Activated CD4-positive, alpha-beta T cell treated with anti-CD3 and anti-CD28 coated beads for 36 hours (primary cell): ENCODE measurements around the gene ALDH8A1. TPM values are rescaled to one million over a fixed set of nuclear protein-coding genes. Genes with fewer than 3 reads are reported as not detected.
"Not testable (repeated sequence)": the region's sequence is repeated elsewhere in the genome, so short reads cannot be mapped to it uniquely, and the experiment has no call there.

Experiments used
- ATAC-seq: fragments of 200-7000 bp; cut with Tn5 transposase; one replicate; pipeline ENCODE4 v1.10.0; 2021; ENCODE audit warnings: mild to moderate bottlenecking, moderate library complexity
- CTCF ChIA-PET: fragments of 350-600 bp; sonication (Branson Sonifier 250); formaldehyde crosslinking; loops from one replicate; lab custom pipeline; 2021; ENCODE audit warnings: antibody characterized with exemption; lab: Charles Lee
- POLR2A ChIA-PET: fragments of 350-600 bp; sonication (Branson Sonifier 250); formaldehyde crosslinking; loops from one replicate; lab custom pipeline; 2021; ENCODE audit warnings: antibody characterized with exemption, inconsistent platforms; lab: Charles Lee
- DNase-seq: peaks from one replicate; pipeline ENCODE4 v3.0.0-alpha.2; 2020
- H3K27ac Mint-ChIP-seq: one replicate; pipeline ENCODE4 v1.8.0; 2021; ENCODE audit warnings: mixed read lengths
- H3K27me3 Mint-ChIP-seq: one replicate; pipeline ENCODE4 v1.8.0; 2021; ENCODE audit warnings: mixed read lengths
- H3K36me3 Mint-ChIP-seq: one replicate; pipeline ENCODE4 v1.8.0; 2021; ENCODE audit warnings: low read depth, mixed read lengths
- H3K4me1 Mint-ChIP-seq: one replicate; pipeline ENCODE4 v1.8.0; 2021; ENCODE audit warnings: mixed read lengths
- H3K4me3 Mint-ChIP-seq: one replicate; pipeline ENCODE4 v1.8.0; 2021; ENCODE audit warnings: mild to moderate bottlenecking, moderate library complexity, mixed read lengths
- H3K9me3 Mint-ChIP-seq: one replicate; pipeline ENCODE4 v1.8.0; 2021; ENCODE audit warnings: low read depth, mixed read lengths
- intact Hi-C, 2 experiments: fragments of 100-400 bp; cut with DNase I in 1 of 2; cut with micrococcal nuclease in 1 of 2; formaldehyde crosslinking; loops; one replicate each; pipeline versions ENCODE4 v1.14.2 to v1.15.1; 2022 to 2024; cut with DNase I, micrococcal nuclease
- total RNA-seq, 2 experiments: library from RNA; stranded (reverse); gene quantifications; one replicate each; pipeline ENCODE4 v1.2.3, GENCODE V29; 2021

The ALDH8A1 gene
- total RNA-seq, 2 experiments from 2014 or later = 0.67 to 1.7 TPM

GRCh38 chr6:134909701-134910592 is 40.0 kb downstream of the ALDH8A1 start:
- intact Hi-C loops = no loop called here
- ATAC-seq (no peak), DNase-seq (no peak)
- H3K9me3 Mint-ChIP-seq = no peaks in the 10 kb centered on the region
- ChIA-PET POLR2A (no interaction called here), CTCF (interaction anchor here (0.7 to 1.6 kb wide), 5 partner anchors 9 to 786 kb away, joined by 3 to 9 read pairs (median 3); no protein-coding TSS in a partner anchor)
- no peaks in the 10 kb centered on the region for H3K27me3 Mint-ChIP-seq
- no peak overlapping the region for H3K27ac Mint-ChIP-seq
- no peaks in the 10 kb centered on the region for H3K4me1 Mint-ChIP-seq
- no peak overlapping the region for H3K4me3 Mint-ChIP-seq
- H3K36me3 Mint-ChIP-seq = no peaks in the 10 kb centered on the region

- POLR2A ChIA-PET = no interaction called here
Observed at GRCh38 chr6:134908906-134909516, 40.9 kb downstream of the ALDH8A1 start.

GRCh38 chr6:134904731-134905130 is 45.2 kb downstream of the ALDH8A1 start:
- H3K27ac Mint-ChIP-seq, DNase-seq, ATAC-seq, H3K36me3 Mint-ChIP-seq, intact Hi-C loops, H3K4me3 Mint-ChIP-seq, H3K4me1 Mint-ChIP-seq, H3K27me3 Mint-ChIP-seq, H3K9me3 Mint-ChIP-seq: not testable (repeated sequence)
- CTCF ChIA-PET = interaction anchor here (1.3 kb wide), 1 partner anchor 82 kb away, joined by 3 read pairs; no protein-coding TSS in a partner anchor
- POLR2A ChIA-PET = interaction anchor here (0.6 kb wide), 1 partner anchor 36 kb away, joined by 6 read pairs; no protein-coding TSS in a partner anchor

More at GRCh38 chr6:134908906-134909516, 40.9 kb downstream of the ALDH8A1 start:
- Mint-ChIP-seq H3K9me3 (no peaks in the 10 kb centered on the region), H3K36me3 (no peaks in the 10 kb centered on the region), H3K27me3 (no peaks in the 10 kb centered on the region), H3K4me3 (no peak overlapping the region), H3K27ac (no peak overlapping the region), H3K4me1 (no peaks in the 10 kb centered on the region)
- intact Hi-C loops = no loop called here
- DNase-seq (peak; percentile 62), ATAC-seq (peak; percentile 77)
- CTCF ChIA-PET = interaction anchor here (1.0 to 1.6 kb wide), 3 partner anchors 10 to 785 kb away, joined by 3 to 9 read pairs (median 3); no protein-coding TSS in a partner anchor

DNA sequence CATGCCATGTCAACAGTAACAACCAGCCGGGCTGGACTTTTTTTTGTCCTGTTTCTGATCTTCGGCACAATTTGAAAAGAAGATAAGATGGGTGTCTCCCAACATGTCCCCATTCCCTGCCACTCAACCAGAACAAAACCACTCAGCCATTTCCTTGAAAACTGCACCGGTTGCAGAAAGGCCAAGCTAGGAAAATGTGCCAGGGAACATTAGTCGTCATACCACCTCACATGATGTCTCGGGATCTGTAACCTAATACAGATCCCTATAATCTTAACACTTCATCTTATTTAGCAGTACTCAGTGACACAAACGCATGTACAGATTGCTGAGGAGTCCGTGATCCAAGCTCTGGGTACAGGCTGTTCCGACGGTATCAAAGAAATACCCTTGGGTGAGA is 46.5 kb downstream of the ALDH8A1 start:
- no peaks in the 10 kb centered on the region for H3K4me1 Mint-ChIP-seq
- no peaks in the 10 kb centered on the region for H3K27me3 Mint-ChIP-seq
- intact Hi-C loops = no loop called here
- CTCF ChIA-PET = interaction anchor here (1.3 to 2.5 kb wide), 3 partner anchors 37 to 81 kb away, joined by 3 to 12 read pairs (median 5); no protein-coding TSS in a partner anchor
- H3K27ac Mint-ChIP-seq = no peak overlapping the region
- H3K36me3 Mint-ChIP-seq = no peaks in the 10 kb centered on the region
- H3K9me3 Mint-ChIP-seq = no peaks in the 10 kb centered on the region
- no peak overlapping the region for H3K4me3 Mint-ChIP-seq
- POLR2A ChIA-PET = no interaction called here
- ATAC-seq (no peak), DNase-seq (no peak)

DNA sequence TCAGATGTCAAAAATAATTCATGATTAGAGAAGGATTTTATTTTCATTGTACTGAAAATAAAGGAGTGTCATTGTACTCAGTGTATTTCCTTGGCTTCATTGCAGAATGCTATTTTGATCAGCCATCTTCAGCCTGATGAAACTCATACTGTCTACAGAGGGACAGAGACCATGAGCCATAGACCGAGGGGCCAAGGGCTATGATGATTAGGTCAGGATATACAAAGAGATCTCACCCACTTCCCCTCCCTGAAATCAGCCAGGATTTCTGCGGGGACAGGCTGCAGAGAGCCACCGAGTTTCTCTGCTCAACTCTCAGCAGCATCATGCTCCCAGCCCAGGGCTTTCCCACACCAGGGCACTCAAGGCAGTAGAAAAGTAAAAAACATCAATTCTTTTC is 47.0 kb downstream of the ALDH8A1 start:
- Mint-ChIP-seq H3K4me3 (no peak overlapping the region), H3K27me3 (no peaks in the 10 kb centered on the region), H3K9me3 (no peaks in the 10 kb centered on the region), H3K4me1 (no peaks in the 10 kb centered on the region), H3K36me3 (no peaks in the 10 kb centered on the region), H3K27ac (no peak overlapping the region)
- DNase-seq = no peak
- no peak for ATAC-seq
- ChIA-PET POLR2A (no interaction called here), CTCF (interaction anchor here (1.3 to 2.5 kb wide), 2 partner anchors 38 to 68 kb away, joined by 5 to 12 read pairs; no protein-coding TSS in a partner anchor)
- intact Hi-C loops = no loop called here

DNA sequence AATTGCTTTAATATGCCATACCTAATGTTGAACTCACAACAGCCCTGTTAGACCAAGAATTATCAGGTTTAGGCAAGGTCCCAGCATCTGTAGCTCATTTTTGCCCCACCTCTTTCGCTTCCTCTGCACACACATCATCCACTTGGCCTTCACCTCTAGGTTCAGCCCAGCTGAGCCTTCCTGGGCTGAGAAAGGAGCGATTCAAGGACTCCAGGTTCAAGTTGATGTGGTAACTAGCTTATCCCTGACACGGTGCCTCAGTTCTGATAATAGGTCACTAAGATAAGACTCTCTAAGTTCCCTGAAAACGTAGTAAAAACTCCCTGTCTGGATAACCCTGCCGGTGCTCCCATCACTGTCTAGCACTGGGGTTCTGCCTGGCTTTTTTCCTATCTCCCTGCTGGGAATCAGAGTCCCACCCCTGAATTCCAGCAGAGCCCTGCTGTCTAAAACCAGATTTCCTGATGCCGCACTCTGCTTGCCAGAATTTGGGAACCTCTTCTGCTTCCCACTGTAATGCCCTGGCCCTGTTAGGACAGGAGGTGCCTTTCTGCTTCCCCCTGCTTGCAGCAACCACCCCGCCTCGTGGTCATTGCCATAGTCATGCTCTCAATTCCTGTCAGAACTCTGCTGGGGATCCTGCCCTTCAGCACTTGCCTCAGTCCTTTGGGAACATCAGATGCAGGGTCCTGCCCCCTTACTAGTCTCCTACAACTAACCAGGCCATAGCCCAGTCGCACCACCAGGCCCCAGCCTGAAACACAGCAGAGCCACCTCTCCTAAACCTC is 47.6 kb downstream of the ALDH8A1 start:
- no peaks in the 10 kb centered on the region for H3K36me3 Mint-ChIP-seq
- POLR2A ChIA-PET = no interaction called here
- no peak overlapping the region for H3K27ac Mint-ChIP-seq
- H3K9me3 Mint-ChIP-seq = no peaks in the 10 kb centered on the region
- no peak for ATAC-seq
- H3K27me3 Mint-ChIP-seq = no peaks in the 10 kb centered on the region
- CTCF ChIA-PET = interaction anchor here (0.6 to 2.5 kb wide), 3 partner anchors 19 to 296 kb away, joined by 3 to 12 read pairs (median 3); no protein-coding TSS in a partner anchor
- H3K4me3 Mint-ChIP-seq = no peak overlapping the region
- intact Hi-C loops = no loop called here
- H3K4me1 Mint-ChIP-seq = no peaks in the 10 kb centered on the region
- no peak for DNase-seq

GRCh38 chr6:134898575-134898974 is 51.3 kb downstream of the ALDH8A1 start:
- POLR2A ChIA-PET = no interaction called here
- Mint-ChIP-seq H3K4me3 (no peak overlapping the region), H3K36me3 (no peaks in the 10 kb centered on the region), H3K4me1 (no peaks in the 10 kb centered on the region), H3K27me3 (no peaks in the 10 kb centered on the region), H3K27ac (no peak overlapping the region), H3K9me3 (no peaks in the 10 kb centered on the region)
- ATAC-seq (no peak), DNase-seq (no peak)
- CTCF ChIA-PET = no interaction called here
- intact Hi-C loops = no loop called here

DNA sequence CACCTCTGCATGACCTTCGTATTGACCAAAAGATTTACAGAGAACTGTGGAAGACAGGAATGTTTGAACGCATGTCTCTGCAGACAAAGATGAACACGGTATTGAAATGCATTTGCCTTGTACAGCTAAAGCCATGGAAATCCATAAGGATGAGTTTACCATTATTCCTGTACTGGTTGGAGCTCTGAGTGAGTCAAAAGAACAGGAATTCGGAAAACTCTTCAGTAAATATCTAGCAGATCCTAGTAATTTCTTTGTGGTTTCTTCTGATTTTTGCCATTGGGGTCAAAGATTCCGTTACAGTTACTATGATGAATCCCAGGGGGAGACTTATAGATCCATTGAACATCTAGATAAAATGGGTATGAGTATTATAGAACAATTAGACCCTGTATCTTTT is 51.7 kb downstream of the ALDH8A1 start:
- H3K27ac Mint-ChIP-seq, H3K27me3 Mint-ChIP-seq, ATAC-seq, intact Hi-C loops, POLR2A ChIA-PET, H3K4me1 Mint-ChIP-seq, H3K4me3 Mint-ChIP-seq, DNase-seq, H3K36me3 Mint-ChIP-seq, H3K9me3 Mint-ChIP-seq: not testable (repeated sequence)
- CTCF ChIA-PET = interaction anchor here (0.8 kb wide), 1 partner anchor 1085 kb away, joined by 3 read pairs; no protein-coding TSS in a partner anchor

- CTCF ChIA-PET = interaction anchor here (1.1 kb wide), 1 partner anchor 14 kb away, joined by 3 read pairs; no protein-coding TSS in a partner anchor
Observed at GRCh38 chr6:134896910-134897309, 53.0 kb downstream of the ALDH8A1 start.

GRCh38 chr6:134894800-134895199 is 55.1 kb downstream of the ALDH8A1 start:
- Mint-ChIP-seq H3K9me3 (peaks cover 5% of the 10 kb centered on the region), H3K27me3 (peaks cover 4% of the 10 kb centered on the region), H3K4me3 (no peak overlapping the region), H3K36me3 (no peaks in the 10 kb centered on the region), H3K4me1 (no peaks in the 10 kb centered on the region), H3K27ac (no peak overlapping the region)
- intact Hi-C loops = no loop called here
- DNase-seq = no peak
- CTCF ChIA-PET = no interaction called here
- POLR2A ChIA-PET = no interaction called here
- no peak for ATAC-seq

More at GRCh38 chr6:134896910-134897309, 53.0 kb downstream of the ALDH8A1 start:
- Mint-ChIP-seq H3K27ac (no peak overlapping the region), H3K27me3 (peaks cover 4% of the 10 kb centered on the region), H3K4me1 (no peaks in the 10 kb centered on the region), H3K36me3 (no peaks in the 10 kb centered on the region), H3K4me3 (no peak overlapping the region), H3K9me3 (peaks cover 5% of the 10 kb centered on the region)
- ATAC-seq (no peak), DNase-seq (no peak)
- POLR2A ChIA-PET = interaction anchor here (0.6 kb wide), 1 partner anchor 9 kb away, joined by 3 read pairs; no protein-coding TSS in a partner anchor
- intact Hi-C loops = no loop called here

DNA sequence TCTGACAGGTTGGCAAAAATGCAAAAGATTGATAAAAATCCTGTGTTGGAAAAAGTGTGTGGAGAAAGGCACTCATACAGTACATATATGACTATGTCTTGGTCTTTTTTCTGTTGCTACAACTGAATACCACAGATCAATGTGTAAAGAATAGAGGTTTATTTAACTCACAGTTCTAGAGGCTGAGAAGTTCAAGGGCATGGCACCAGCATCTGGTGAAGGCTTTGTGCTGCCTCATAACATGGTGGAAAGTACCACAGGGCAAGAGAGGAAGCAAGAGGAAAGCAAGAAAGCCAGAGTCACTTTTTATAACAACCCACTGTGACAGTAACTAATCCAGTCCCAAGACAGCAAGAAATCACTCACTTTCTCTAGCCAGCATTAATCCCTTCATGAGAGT is 57.5 kb downstream of the ALDH8A1 start:
- POLR2A ChIA-PET = no interaction called here
- intact Hi-C loops = no loop called here
- no peak for DNase-seq
- H3K4me1 Mint-ChIP-seq = no peaks in the 10 kb centered on the region
- H3K27ac Mint-ChIP-seq = no peak overlapping the region
- CTCF ChIA-PET = interaction anchor here (0.6 to 1.3 kb wide), 2 partner anchors 9 to 60 kb away, joined by 3 to 4 read pairs; no protein-coding TSS in a partner anchor
- peaks cover 4% of the 10 kb centered on the region for H3K27me3 Mint-ChIP-seq
- peak; percentile 33 for ATAC-seq
- peaks cover 5% of the 10 kb centered on the region for H3K9me3 Mint-ChIP-seq
- H3K4me3 Mint-ChIP-seq = no peak overlapping the region
- no peaks in the 10 kb centered on the region for H3K36me3 Mint-ChIP-seq
